Endodermal cell (in vitro differentiated cells): ENCODE measurements around the gene TSPO2. TPM values are rescaled to one million over a fixed set of nuclear protein-coding genes. Genes with fewer than 3 reads are reported as not detected.

Source experiments
- DNase-seq: peaks from one replicate; pipeline ENCODE4 v3.0.0-alpha.2; 2017
- H3K27ac ChIP-seq: 2 replicates; pipeline ENCODE4 v1.5.1; 2013; ENCODE audit warnings: mild to moderate bottlenecking, low read depth, low read length, moderate library complexity
- H3K27me3 ChIP-seq: 2 replicates; pipeline ENCODE4 v1.6.1; 2013; ENCODE audit warnings: mild to moderate bottlenecking, low read length, moderate library complexity; ENCODE audit not compliant: insufficient read depth, control insufficient read depth, poor library complexity, severe bottlenecking
- H3K36me3 ChIP-seq: 2 replicates; pipeline ENCODE4 v1.7.0; 2013; ENCODE audit warnings: mild to moderate bottlenecking, low read length, moderate library complexity; ENCODE audit not compliant: control insufficient read depth, insufficient read depth
- H3K4me1 ChIP-seq: one replicate; pipeline ENCODE4 v1.7.0; 2013; ENCODE audit warnings: low read length; ENCODE audit not compliant: control insufficient read depth, insufficient read depth
- H3K4me3 ChIP-seq: 2 replicates; pipeline ENCODE4 v1.5.1; 2013; ENCODE audit warnings: mild to moderate bottlenecking, low read length, moderate library complexity
- H3K9ac ChIP-seq: 2 replicates; pipeline ENCODE4 v1.6.1; 2013; ENCODE audit warnings: mild to moderate bottlenecking, low read length, moderate library complexity; ENCODE audit not compliant: poor library complexity, severe bottlenecking; ENCODE audit errors: extremely low read depth
- H3K9me3 ChIP-seq: 2 replicates; pipeline ENCODE4 v1.6.1; 2013; ENCODE audit warnings: mild to moderate bottlenecking, low read length, moderate library complexity; ENCODE audit not compliant: control insufficient read depth
- H3K27ac Mint-ChIP-seq: 2 replicates; pipeline ENCODE4 v1.8.0; 2020; ENCODE audit warnings: mixed read lengths
- H3K27me3 Mint-ChIP-seq: 2 replicates; pipeline ENCODE4 v1.8.0; 2021; ENCODE audit warnings: mild to moderate bottlenecking, mixed read lengths; ENCODE audit not compliant: insufficient read depth
- H3K36me3 Mint-ChIP-seq: 2 replicates; pipeline ENCODE4 v1.8.0; 2020; ENCODE audit warnings: low read depth, mixed read lengths
- H3K4me1 Mint-ChIP-seq: 2 replicates; pipeline ENCODE4 v1.8.0; 2020; ENCODE audit warnings: mixed read lengths
- H3K4me3 Mint-ChIP-seq: 2 replicates; pipeline ENCODE4 v1.8.0; 2020; ENCODE audit warnings: mild to moderate bottlenecking, moderate library complexity, mixed read lengths
- H3K9me3 Mint-ChIP-seq: 2 replicates; pipeline ENCODE4 v1.8.0; 2020; ENCODE audit warnings: mild to moderate bottlenecking, mixed read lengths
- CTCF ChIP-seq: fragments of 200-600 bp; sonication (generic); conservative IDR thresholded peaks from 2 replicates; pipeline ENCODE4 v1.5.0; 2021; ENCODE audit warnings: antibody characterized with exemption, mild to moderate bottlenecking
- WGBS, 2 experiments: methylation state at CpG; one replicate each; pipeline versions ENCODE4 v1.1.5 to v1.1.7; 2013; ENCODE audit warnings: missing lambda C conversion rate in 2 of 2, mixed read lengths in 1 of 2; ENCODE audit not compliant: insufficient coverage in 1 of 2, insufficient read length in 1 of 2; 5-methylcytosine and 5-hydroxymethylcytosine counted together
- total RNA-seq, 2 donors: library from RNA; stranded (reverse); fragmentation: NEBNext Ultra II Directional in 1 of 2; extraction: Animal tissue kit (Norgen Biotek cat#: 25700) in 1 of 2; gene quantifications; 2 replicates in 1 of 2; 3 replicates in 1 of 2; pipeline ENCODE4 v1.2.1, GENCODE V29; 2021

Gene TSPO2
- total RNA-seq, 2 donors from 2014 or later: not detected

GRCh38 chr6:41040940-41041536 is 1.2 kb upstream of the TSPO2 start:
- Histone ChIP-seq H3K36me3 (no peaks in the 10 kb centered on the region), H3K27me3 (no peaks in the 10 kb centered on the region), H3K27ac (no peak overlapping the region), H3K4me3 (no peak overlapping the region), H3K9ac (no peak overlapping the region), H3K4me1 (peaks cover 5% of the 10 kb centered on the region), H3K9me3 (no peaks in the 10 kb centered on the region)
- Mint-ChIP-seq H3K9me3 (no peaks in the 10 kb centered on the region), H3K36me3 (no peaks in the 10 kb centered on the region), H3K27ac (no peak overlapping the region), H3K4me3 (no peak overlapping the region), H3K27me3 (no peaks in the 10 kb centered on the region), H3K4me1 (peaks cover 38% of the 10 kb centered on the region)
- no peak for DNase-seq
- 91% methylated on average over 1 of the region's 1 CpG; no CpG with 5 or more reads in 1 of the 2 experiments for WGBS, 2 experiments
- TF ChIP-seq CTCF: no peak

- no peaks in the 10 kb centered on the region for H3K9me3 ChIP-seq
- H3K9ac ChIP-seq: no peak overlapping the region
- H3K27me3 Mint-ChIP-seq: no peaks in the 10 kb centered on the region
- H3K4me3 Mint-ChIP-seq: no peak overlapping the region
- H3K27ac ChIP-seq: no peak overlapping the region
- no peaks in the 10 kb centered on the region for H3K9me3 Mint-ChIP-seq
- no peak overlapping the region for H3K4me3 ChIP-seq
- no peaks in the 10 kb centered on the region for H3K36me3 Mint-ChIP-seq
- no peaks in the 10 kb centered on the region for H3K36me3 ChIP-seq
- H3K4me1 Mint-ChIP-seq: peaks cover 31% of the 10 kb centered on the region
- no peaks in the 10 kb centered on the region for H3K27me3 ChIP-seq
- WGBS, 2 experiments: 93 to 100% methylated on average over 1 to 3 of the region's 3 CpGs
- no peak overlapping the region for H3K27ac Mint-ChIP-seq
- no peaks in the 10 kb centered on the region for H3K4me1 ChIP-seq
- TF ChIP-seq CTCF: no peak
- DNase-seq: no peak
These were observed 884 bp downstream of the TSPO2 start for GRCh38 chr6:41043151-41043550.

- Histone ChIP-seq H3K36me3 (no peaks in the 10 kb centered on the region), H3K4me1 (peaks cover 5% of the 10 kb centered on the region), H3K27me3 (no peaks in the 10 kb centered on the region), H3K4me3 (no peak overlapping the region), H3K27ac (no peak overlapping the region), H3K9me3 (no peaks in the 10 kb centered on the region), H3K9ac (no peak overlapping the region)
- Mint-ChIP-seq H3K36me3 (peaks cover under 1% of the 10 kb centered on the region), H3K4me3 (no peak overlapping the region), H3K4me1 (peaks cover 12% of the 10 kb centered on the region), H3K27ac (no peak overlapping the region), H3K27me3 (no peaks in the 10 kb centered on the region), H3K9me3 (no peaks in the 10 kb centered on the region)
- 83 to 88% methylated on average over 2 to 4 of the region's 5 CpGs for WGBS, 2 experiments
- TF ChIP-seq CTCF: no peak
- no peak for DNase-seq
These were observed 3.4 kb downstream of the TSPO2 start for GRCh38 chr6:41045664-41046063.
